GM21381 (cell line): ENCODE data around the gene SEMA3B.
"Not testable (repeated sequence)": the region's sequence is repeated elsewhere in the genome, so short reads cannot be mapped to it uniquely, and the experiment has no call there.

ENCODE experiments used
- ATAC-seq: cut with Tn5 transposase; IDR thresholded peaks from one replicate; pipeline ENCODE4 v1.9.1; 2021; ENCODE audit warnings: mild to moderate bottlenecking, moderate library complexity; ENCODE audit not compliant: unreplicated experiment

The SEMA3B gene

DNA sequence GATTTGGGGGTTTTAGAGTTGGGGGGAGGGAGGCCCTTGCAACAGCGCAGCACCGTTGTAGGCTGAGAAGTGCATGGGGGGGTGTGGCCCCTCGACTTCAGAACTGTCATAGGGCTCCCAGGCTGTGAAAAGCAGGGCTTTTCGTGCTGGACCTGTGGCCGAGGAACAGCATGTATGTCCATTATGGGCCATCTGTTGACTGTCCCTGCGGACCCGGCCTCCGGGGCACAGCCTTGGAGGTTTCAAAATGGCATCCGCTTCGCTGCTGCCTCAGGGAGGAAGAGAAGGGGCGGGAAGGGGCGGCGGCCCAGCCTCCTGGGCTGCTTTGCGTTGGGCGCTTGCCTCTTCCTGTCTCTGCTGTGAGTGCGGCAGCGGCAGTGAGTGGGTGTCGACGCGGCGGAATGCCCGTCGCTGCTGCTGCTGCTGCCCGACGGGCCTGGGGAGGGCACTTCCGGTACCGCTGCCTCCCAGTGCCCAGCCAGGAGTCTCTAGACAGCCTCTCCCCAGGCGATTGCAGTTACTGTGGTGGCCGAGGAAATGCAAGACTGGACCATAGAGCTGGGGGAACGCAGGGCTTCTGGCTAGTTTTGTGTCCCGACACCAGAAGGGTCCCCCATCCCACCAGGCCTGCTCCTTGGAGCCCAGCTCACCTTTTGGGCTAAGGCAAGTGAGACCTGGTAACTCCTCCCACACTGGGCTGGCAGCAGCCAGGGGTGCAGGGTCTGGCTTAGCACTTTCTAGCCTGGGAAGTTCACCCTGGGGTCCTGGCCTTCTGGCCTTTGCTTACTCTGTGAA lies 31.0 kb upstream of the SEMA3B start:
- ATAC-seq = peak; percentile 31

DNA sequence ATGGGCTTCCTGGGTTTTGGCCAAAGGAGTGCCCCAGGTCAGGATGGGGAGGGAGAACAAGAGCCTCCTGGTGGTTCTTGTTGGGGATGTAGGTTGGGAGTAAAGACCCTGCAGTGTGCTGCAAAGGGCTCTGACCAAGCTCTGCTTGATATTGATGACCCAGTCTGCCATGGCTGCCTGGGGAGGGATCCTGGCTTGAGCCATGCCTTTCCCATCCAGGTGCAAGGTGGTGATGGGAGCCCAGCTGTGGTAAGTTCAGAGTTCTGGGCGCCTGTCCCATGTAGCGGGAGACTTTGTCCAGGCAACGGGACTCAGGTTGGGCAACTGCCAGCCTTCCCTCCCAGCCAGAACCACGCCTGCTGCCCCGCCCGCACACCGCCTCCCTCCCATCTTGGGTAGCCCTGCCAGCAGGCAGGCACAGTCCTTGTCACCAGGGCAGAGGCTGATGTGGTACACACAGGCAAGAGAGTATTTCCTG lies 30.4 kb upstream of the SEMA3B start:
- ATAC-seq = no peak

DNA sequence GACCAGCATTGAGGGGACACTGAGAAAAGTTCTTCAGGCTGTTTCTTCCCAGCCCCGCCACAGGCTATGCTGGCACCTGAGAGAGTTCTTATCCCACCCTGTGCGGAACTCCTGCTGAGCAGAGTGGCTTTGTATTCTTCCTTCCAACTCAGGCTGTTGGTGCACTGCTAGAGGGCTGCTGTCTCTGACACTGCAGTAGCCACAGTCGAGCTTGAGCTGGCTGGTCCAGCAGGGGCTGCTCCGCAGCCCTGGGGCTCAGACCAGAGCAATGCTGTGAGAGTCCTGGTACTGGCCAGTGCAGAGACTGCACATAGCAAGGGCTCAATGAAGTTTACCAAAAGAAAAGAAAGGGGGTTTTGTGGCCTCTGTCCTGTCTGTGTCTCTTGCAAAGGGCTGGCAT lies 29.3 kb upstream of the SEMA3B start:
- no peak for ATAC-seq

DNA sequence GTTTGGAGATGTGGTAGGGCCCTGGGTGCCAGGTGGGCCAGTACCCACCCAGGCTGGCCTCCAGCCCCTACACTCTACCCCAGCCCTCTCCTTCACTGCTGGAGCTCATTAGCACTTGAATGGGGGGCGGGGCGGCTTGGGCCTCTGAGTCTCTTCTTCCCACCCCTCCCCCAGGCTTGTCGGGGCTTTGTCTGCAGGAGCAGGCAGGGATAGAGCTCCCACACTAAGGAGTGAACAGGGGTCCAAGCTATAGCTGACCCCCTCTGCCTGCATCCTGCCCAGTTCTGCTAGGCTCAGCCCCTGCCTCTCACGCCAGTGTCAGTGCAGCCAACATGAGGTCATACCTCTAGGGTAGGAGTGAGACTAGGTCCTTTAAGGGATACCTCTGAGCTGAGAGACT lies 27.8 kb upstream of the SEMA3B start:
- ATAC-seq = no peak

DNA sequence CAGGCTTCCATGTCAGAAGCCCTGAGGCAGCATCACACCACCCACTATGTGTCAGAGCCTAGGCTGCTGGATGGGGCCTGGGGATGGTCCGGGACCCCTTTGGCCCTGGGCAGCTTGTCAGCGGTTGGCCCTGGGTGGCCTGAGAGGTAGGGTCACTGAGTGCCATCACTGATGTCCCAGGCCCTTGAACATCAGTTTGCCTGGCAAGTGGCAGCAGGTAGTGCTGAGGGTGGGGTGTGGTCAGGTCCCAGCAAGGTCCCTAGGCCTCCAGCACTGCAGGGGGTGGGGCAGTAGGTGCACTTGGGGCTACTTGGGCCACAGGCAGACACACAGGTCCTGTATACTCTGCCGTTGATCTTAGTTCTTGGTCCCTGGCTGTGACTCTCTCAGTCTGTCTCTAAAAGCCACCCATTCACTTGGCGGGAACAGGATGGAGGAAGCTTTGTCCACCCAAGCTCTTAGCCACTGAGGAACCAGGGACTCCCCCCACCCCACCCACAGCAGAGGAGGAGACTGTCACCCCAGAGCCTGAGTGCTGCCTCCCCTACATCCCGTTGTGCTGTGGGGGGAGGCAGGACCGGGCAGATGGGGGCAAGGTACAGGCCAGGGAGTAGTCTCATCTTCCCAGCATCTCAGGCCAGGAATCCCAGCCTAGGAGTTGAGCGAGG lies 27.1 kb upstream of the SEMA3B start:
- no peak for ATAC-seq

DNA sequence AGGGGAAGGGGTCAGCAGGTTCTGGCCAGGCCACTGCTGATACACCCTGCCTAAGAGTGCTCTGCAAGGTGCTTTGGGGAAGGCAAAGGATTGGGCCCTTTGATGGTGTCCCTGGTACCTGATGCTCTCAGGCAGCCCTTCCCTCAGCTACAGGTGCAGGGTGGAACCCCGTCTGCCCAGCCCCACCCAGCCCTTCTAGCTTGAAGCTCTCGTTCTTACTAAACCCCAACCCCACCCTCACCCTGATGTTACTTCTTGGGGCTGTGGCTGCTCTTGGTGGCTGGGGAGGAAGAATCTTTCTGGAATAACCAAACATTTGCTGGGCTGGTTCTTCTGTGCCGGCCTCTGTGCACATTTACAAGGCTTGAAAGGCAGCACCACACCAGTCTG lies 26.6 kb upstream of the SEMA3B start:
- ATAC-seq = no peak

DNA sequence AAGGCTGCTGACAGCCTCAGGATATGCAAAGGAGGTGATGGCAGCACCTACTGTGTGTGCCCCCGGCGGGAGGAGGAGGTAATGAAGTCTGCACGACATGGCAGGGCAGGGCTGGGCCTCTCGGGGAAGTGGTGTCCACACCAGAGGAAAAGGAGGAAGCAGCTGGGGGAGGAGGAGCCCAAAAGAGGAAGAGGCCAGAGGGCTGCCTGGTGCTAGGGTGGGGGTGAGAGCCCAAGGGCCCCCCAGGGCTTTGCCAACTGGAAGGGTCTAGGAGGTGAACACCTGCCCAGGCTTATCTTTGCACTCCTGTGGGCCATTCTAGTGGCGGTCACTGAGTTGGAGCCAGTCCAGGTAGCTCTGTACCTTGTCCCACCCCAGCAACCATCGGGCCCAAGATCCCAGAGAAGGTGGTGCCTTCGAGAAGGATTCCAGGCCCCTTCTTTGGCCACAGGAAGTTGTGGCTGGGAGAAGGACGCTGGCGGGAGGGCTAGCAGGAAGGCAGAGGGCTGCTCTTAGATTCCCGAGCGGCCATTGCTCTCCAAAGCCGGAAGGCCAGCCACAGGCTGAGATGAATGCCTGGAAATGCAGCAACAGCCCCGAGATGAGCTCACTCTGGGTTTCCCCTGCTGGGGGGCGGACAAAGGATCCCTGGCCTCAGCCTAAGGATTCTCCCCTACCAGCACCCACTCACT lies 25.9 kb upstream of the SEMA3B start:
- ATAC-seq = no peak

DNA sequence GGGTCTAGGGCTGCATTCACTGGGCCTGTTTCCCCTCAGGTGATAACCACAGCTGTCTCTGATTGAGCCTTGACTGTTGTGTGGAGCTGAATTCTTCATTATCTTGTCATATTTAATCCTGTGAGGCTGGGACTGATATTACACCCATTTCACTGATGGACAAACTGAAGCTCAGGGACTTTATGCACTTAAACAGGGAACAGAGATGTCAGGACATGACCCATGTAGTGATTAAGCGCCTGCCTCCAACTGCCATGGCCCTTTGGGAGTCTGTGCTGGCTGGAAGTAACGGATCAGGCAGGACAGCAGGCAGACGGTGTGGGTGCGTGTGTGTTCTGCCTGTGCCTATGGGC lies 25.4 kb upstream of the SEMA3B start:
- ATAC-seq = no peak

DNA sequence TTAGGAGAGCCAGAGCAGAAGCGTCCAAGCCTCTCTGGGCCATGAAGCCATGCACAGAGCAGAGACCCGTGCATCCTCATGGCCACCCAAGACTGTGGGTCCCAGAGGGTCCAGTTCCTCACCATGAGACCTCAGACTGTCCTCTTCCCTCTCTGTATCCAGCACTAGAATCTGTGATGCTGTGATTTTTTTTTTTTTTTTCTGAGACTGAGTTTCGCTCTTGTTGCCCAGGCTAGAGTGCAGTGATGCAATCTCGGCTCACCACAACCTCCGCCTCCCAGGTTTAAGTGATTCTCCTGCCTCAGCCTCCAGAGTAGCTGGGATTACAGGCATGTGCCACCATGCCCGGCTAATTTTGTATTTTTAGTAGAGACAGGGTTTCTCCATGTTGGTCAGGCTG lies 24.1 kb upstream of the SEMA3B start:
- ATAC-seq = not testable (repeated sequence)

DNA sequence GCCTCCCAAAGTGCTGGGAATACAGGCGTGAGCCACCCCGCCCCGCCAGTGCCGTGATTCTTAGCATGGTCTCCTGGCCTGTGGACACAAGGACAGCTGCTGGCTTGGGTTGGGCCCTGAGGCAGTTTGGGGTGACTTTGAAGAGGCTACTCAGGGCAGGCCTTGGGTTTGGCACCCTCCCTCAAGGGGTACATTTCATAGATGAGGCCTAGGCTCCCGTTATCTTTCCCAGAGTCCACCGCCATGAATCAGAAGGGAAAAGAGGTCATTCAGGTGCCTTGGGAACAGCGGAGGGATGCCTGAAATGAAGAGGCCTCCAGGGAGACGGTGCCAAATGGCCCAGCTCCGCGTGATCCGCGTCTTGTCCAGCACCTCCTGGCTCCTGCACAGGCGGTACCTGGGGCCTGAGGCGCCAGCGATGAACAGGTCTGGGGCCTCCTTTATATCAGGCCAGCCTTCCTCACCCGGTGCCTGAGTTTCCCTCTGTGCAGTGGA lies 23.6 kb upstream of the SEMA3B start:
- ATAC-seq = no peak

DNA sequence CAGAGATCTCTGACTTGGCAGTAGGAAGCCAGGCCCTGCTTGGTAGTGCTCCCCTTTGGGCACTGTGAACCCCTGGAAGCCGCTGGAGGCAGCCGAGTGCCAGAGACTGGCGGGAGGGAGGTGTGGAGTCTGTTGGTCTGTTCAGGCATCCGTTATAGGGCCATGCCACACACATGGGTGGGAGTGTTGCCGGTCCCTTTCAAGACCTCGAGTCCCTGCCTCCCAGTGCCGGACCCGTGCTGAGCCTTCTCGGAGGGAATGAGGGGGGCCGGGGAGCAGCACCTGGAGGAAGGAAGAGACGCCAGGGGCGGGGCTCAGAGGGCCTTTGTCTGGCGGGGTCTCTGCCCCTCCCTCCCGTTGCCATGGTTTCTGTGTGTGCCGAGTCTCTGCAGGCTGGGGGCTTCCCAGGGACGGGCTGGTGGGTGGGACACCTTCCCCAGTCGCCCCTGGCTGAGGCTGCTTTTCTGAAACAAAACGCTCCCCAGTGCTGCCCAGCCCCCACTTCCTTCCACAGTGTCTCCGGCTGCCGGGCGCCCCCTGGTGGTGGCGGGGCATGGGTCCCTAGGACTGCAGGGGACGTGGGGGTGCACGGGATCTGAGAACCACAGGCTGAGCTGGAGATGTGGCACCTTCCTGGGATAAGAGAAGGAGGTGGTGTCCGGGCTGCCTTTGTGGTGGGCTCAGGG lies 23.0 kb upstream of the SEMA3B start:
- peak; percentile 51 for ATAC-seq

DNA sequence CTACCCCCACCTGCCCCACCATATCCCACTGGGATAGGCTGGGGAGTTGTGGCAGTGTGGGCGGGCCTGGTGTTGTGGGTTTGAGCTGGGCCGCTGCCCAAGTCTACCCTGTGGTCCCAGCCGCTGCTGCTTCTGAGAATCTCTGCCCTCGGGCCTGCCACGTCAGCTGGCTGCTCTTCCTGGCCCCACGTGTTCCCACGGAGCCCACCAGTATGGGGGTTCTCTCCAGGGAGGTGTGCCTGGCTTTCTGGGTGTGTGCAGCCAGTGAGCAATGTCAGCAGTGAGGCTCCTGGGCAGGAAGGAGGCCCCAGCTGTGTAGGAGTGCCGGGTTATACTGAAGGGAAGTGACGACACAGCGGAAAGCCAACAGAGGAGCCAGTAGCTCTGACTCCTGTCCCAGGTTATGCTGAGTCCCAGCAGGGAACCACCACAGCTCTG lies 22.4 kb upstream of the SEMA3B start:
- peak; percentile 51 for ATAC-seq

DNA sequence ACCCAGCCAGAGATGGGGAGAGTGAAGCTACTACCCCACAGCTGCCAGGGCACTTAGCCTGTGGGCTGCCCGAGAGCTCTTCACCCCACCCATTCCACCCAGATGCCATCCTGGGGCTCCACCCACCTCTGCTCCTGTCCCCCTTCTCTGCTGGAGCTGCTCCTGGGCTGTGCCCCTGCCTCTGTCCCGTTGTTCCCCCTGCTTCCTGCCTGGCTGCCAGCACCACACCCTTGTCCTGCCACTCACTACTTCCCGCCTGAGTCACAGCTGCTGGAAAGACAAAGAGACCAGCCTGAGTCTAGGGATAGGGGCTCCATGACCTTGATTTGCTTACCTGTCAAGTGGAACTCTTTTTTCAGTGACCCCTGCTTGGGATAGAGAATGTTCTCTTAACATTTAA lies 20.6 kb upstream of the SEMA3B start:
- no peak for ATAC-seq

DNA sequence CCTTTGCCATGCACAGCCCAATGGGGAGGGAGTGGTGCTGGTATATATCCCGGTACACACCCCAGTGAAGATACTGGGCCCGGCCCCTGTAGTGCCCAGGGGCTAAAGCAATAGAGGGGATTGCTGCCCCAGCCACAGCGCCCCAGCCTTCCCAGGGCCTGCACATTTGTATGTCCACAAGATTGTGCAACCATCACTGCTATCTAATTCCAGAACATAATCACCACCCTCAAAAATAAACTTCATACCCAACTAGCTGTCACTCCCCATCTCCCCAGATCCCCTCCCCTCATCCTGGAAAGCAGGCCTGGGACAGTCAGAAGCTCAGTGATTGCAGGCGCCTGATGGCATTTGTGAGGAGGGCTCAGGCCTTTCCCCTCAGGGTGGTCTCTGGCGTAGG lies 19.5 kb upstream of the SEMA3B start:
- no peak for ATAC-seq

DNA sequence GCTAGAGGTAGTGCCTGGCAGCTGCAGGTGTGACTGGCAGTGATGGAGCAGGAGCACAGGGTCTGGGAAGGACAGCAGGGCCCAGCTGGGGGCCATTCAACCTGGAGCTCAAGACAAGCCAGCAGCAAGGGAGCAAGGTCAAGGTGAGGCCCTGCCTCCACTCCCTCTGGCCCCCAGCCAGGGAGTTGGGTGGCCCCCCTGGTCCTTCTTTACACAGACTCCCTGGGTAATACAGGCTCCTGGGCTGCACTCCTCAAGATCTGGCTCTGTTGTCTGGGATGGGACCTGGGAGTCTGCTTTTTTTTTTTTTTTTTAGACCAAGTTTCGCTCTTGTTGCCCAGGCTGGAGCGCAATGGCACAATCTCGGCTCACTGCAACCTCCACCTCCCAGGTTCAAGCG lies 18.4 kb upstream of the SEMA3B start:
- ATAC-seq = no peak

DNA sequence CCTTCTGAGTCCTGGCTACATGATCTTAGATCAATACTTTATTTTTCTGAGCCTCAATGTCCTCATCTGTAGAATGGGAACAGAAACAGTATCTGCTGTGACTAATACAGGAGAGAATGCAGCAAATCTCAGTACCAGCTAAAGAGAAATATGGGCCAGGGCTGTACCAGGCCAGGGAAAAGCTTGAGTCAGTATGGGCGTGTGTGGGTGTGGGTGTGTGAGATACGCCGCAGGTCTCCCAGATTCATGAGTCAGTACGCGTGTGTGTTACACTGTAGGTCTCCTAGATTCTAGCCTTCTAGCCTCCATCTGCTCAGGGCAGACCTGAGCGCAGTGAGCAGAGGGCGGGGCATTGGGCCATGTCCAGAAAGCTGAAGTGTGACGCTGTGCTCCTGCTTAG lies 17.7 kb upstream of the SEMA3B start:
- ATAC-seq = no peak

DNA sequence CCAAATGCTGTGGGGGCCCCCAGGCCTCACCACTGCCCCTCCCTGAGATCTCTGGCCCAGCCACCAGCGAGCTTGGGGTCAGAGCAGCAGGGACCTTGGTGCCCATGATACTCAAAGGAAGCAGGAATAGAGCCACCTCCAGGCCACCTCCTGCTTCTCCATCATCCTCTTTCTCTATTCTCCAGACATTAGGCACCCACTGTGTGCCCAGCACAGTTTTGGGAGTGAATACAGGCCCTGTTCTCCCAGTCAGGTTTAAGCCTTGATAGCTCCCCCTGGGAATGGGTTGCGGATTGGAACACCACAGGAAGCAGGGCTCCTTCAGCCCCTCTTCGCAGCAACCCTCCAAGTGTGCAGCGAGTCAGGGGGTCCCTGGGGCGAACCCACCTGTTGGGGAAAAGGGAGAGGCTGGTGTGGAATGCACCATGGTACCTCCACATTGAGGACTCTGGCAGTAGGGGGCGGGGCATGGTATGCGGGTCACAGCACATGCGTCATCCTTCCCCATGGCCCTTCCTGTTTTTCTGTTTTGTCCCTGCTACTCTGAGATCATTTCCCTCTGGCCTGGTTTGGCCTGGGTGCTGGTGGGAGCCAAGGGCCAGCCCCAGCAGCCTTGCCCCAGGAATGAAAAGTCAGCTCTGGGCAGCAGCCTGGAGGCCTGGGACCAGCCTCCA lies 14.2 kb upstream of the SEMA3B start:
- ATAC-seq = no peak

DNA sequence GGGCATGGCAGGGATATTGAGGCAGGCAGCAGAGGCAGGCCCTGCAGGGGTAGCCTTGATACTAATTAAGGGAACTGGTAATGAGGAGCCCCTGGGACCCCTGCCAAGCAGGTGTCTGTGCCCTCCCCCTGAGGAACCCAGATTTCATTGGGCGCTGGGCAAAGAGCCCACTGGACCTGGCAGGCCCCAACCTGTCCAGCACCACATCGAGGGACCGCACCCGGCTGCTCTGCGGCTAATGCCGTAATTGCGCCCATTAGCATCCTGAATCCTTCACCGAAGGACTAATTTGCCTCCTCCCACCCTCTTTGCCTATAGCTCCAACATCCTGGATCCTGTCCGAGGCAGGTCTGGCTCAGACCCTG lies 13.7 kb upstream of the SEMA3B start:
- no peak for ATAC-seq

DNA sequence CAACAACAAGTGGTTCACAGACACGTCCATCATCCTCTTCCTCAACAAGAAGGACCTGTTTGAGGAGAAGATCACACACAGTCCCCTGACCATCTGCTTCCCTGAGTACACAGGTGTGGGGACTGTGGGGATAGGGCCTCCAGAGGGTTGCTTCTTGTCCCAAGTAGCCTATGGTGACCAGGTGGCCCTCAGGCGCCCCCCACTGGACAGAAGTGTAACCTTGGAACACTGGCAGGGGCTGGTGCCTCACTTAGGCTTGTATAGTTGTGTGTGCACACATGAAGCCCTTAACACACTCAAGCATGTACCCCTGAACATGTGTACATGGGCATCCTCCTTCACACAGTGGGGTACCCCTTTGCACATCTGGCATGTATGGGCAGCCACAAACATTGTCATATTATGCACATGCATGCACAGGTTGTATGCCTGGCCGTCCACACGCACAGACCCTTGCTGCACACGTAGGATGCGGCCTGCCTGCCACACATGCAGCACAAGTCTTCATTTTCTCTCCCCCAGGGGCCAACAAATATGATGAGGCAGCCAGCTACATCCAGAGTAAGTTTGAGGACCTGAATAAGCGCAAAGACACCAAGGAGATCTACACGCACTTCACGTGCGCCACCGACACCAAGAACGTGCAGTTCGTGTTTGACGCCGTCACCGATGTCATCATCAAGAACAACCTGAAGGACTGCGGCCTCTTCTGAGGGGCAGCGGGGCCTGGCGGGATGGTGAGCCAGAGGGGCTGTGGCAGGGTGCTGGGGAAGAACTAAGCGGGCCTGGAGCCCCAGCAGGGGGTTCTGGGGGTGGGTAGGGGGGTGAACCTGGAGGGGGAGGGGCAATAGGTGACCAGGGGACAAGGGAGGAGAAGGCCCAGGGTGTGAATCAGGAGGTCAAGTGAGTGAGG lies 11.7 kb upstream of the SEMA3B start:
- no peak for ATAC-seq
